ENCODE data around the gene ST6GAL1. TPM values are rescaled to one million over a fixed set of nuclear protein-coding genes. Genes with fewer than 3 reads are reported as not detected.

ST6GAL1 gene
- total and polyA plus RNA-seq, 12 donors, result 7.2 to 95.0 (median 55.4) TPM

DNA sequence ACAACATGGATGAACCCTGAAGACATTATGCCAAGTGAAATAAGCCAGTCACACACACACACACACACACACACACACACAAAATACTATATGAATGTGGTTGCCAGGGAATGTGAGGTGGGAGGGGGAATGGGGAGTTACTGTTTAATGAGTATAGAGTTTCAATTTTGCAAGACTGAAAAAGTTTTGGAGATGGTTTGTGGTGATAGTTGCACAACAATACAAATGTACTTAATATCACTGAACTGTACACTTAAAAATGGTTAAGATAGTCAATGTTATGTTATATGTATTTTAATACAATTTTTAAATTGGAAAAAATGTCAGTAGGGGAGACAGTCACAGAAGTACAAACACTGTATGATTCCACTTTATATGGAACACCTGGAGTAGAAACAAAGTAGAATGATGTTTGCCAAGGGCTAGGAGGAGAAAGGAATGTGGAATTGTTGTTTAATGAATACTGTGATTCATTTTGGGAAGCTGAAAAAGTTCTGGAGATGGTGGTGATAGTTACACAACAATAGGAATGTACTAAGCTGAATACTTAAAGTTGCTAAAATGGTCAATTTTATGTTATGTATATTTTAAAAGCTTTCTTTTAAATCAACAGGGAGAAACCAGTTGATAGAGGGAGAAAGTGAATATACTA is 132.3 kb downstream of the ST6GAL1 start:
- peaks cover 0 to 7% of the 10 kb centered on the region in 2 donors for H3K36me3 ChIP-seq (replicated peaks in 1 of 2)
- DNase-seq, result no peak
- no peaks in the 10 kb centered on the region for H3K9me3 ChIP-seq (replicated peaks in 1 of 3)
- H3K4me1 ChIP-seq (replicated peaks in 1 of 2), result no peaks in the 10 kb centered on the region
- H3K27me3 ChIP-seq, result no peaks in the 10 kb centered on the region
- TF ChIP-seq POLR2A (IDR thresholded peaks at IDR 0.05) (no peak), CTCF (IDR thresholded peaks at IDR 0.05) (no peak)
- intact Hi-C loops (cut with DNase I), result no loop called here
- no peak overlapping the region for H3K4me3 ChIP-seq
- no peak overlapping the region for H3K27ac ChIP-seq

- Histone ChIP-seq H3K36me3 (replicated peaks in 1 of 2) (peaks cover 0 to 7% of the 10 kb centered on the region in 2 donors), H3K9me3 (replicated peaks in 1 of 3) (no peaks in the 10 kb centered on the region), H3K4me1 (replicated peaks in 1 of 2) (no peaks in the 10 kb centered on the region), H3K27ac (no peak overlapping the region), H3K4me3 (no peak overlapping the region), H3K27me3 (no peaks in the 10 kb centered on the region)
- 82 to 90% (median 84%) methylated on average over 6 of the region's 6 CpGs for WGBS, 4 donors
- intact Hi-C loops (cut with DNase I), result no loop called here
- TF ChIP-seq POLR2A (IDR thresholded peaks at IDR 0.05) (no peak), CTCF (IDR thresholded peaks at IDR 0.05) (no peak)
- no peak for DNase-seq
Measured at GRCh38 chr3:187063286-187064121, 133.2 kb downstream of the ST6GAL1 start.

DNA sequence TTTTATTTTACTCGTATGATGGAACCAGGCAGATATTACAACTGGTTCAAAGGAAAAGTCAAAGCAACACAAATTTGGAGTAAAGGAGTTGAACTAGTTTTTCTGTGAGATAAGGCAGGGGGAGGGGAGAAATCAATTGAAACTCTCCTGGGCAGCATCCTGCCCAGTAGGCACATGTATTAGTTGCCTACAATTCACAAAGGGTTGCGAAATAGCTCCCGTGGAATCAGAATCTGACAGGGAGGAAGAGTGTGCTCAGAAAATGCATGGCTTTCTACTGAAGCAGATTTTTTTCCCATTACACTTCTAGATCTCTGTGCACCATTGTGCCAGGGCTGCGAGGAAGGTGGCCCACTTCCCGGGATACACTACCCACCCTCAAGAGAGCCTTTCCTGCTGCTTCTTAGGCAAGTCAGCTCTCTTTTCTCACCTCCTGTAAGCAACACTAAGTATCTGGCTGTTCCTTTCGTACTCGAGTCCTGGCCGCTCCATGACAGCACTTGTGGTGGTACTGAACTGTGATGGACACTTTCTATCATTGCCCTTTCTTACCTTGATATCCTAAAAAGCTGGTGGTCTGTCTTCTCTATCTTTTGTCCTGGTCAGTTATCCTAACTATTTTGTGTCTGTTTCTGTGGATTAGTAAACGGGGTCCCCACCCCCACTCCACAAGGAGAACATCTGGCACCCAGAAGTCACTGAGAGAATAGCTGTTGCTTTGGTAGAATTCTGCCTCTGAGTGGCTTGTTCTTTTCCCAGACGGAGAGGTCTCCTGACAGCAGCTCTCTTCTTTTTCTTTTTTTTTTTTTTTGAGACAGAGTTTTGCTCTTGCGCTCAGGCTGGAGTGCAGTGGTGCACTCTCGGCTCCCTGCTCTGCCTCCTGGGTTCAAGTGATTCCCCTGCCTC is 134.1 kb downstream of the ST6GAL1 start:
- 77 to 83% (median 77%) methylated on average over 12 of the region's 12 CpGs for WGBS, 4 donors
- no peak for TF ChIP-seq CTCF (IDR thresholded peaks at IDR 0.05)
- no peak for TF ChIP-seq POLR2A (IDR thresholded peaks at IDR 0.05)
- Histone ChIP-seq H3K4me1 (replicated peaks in 1 of 2) (no peaks in the 10 kb centered on the region), H3K9me3 (replicated peaks in 1 of 3) (no peaks in the 10 kb centered on the region), H3K36me3 (replicated peaks in 1 of 2) (peaks cover 0 to 7% of the 10 kb centered on the region in 2 donors), H3K27me3 (no peaks in the 10 kb centered on the region), H3K27ac (no peak overlapping the region), H3K4me3 (no peak overlapping the region)
- DNase-seq, result no peak
- intact Hi-C loops (cut with DNase I), result no loop called here
